Suprapubic skin (tissue), 4 donors: ENCODE results near the gene TNS3. TPM values are rescaled to one million over a fixed set of nuclear protein-coding genes. Genes with fewer than 3 reads are reported as not detected.

Source experiments
- DNase-seq, 2 donors: peaks; one replicate each; pipeline ENCODE4 v3.0.0-alpha.2; 2019; ENCODE audit warnings: low spot score in 2 of 2
- H3K27ac ChIP-seq: fragments of 200-600 bp; sonication (generic); one replicate; pipeline ENCODE4 v1.5.1; 2019
- H3K27me3 ChIP-seq: fragments of 200-600 bp; sonication (generic); one replicate; pipeline ENCODE4 v1.5.1; 2019
- H3K36me3 ChIP-seq: fragments of 200-600 bp; sonication (generic); one replicate; pipeline ENCODE4 v1.5.1; 2019
- H3K4me1 ChIP-seq: fragments of 200-600 bp; sonication (generic); one replicate; pipeline ENCODE4 v1.5.1; 2019
- H3K4me3 ChIP-seq: fragments of 200-600 bp; sonication (generic); one replicate; pipeline ENCODE4 v1.5.1; 2019; ENCODE audit warnings: mild to moderate bottlenecking
- H3K9me3 ChIP-seq: fragments of 200-600 bp; sonication (generic); one replicate; pipeline ENCODE4 v1.5.1; 2019
- EP300 ChIP-seq: sonication (generic); formaldehyde crosslinking; IDR thresholded peaks from one replicate; pipeline ENCODE4 v1.6.1; 2017; ENCODE audit warnings: antibody characterized with exemption
- POLR2A ChIP-seq, 2 donors: fragments of 450-650 bp; IDR thresholded peaks; one replicate each; pipeline ENCODE4 v1.6.1; 2017; ENCODE audit warnings: antibody characterized with exemption in 2 of 2, mild to moderate bottlenecking in 2 of 2, moderate library complexity in 2 of 2
- POLR2AphosphoS5 ChIP-seq, 3 donors: sonication (generic); formaldehyde crosslinking; IDR thresholded peaks; one replicate each; pipeline ENCODE4 v1.6.1; 2017; ENCODE audit warnings: antibody characterized with exemption in 3 of 3
- WGBS: methylation state at CpG from one replicate; pipeline ENCODE4 v1.1.5; 2018; 5-methylcytosine and 5-hydroxymethylcytosine counted together
- total RNA-seq, 4 donors: library from RNA; depleted of rRNA; stranded (reverse); fragments of >200 nt; gene quantifications; one replicate each; pipeline ENCODE4 v1.1.0, GENCODE V29; 2016
- TF ChIP-seq, protein P1 (sequence below), 2 donors: fragments of 200-600 bp in 1 of 2; fragments of 450-650 bp in 1 of 2; sonication (generic) in 1 of 2; IDR thresholded peaks; one replicate each; pipeline ENCODE4 v1.5.1; 2016 to 2019; ENCODE audit warnings: antibody characterized with exemption in 2 of 2, mild to moderate bottlenecking in 1 of 2, moderate library complexity in 1 of 2

The TNS3 gene
- total RNA-seq, 4 donors from 2014 or later = 14.3 to 53.0 (median 31.9) TPM

DNA sequence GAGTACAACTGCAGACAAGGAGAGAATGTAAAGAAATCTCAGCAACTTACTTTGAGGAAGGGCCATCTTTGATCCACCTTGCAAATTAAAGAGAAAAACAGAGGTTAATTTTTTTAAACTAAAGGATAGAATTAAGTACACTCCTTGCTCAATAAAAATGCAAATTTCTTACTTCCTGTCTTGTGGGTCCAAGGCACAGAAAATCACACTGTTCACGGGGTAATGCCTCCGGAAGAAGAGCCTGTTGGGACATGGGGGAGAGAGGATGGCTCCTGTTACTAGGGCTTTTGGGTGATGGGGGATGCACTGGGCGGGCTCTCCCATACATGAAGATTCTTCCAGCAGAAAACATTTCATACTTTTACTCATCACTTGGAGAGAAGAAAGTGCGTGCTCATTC lies 301.8 kb downstream of the TNS3 start:
- no peak for TF ChIP-seq EP300
- TF ChIP-seq, protein P1, sequence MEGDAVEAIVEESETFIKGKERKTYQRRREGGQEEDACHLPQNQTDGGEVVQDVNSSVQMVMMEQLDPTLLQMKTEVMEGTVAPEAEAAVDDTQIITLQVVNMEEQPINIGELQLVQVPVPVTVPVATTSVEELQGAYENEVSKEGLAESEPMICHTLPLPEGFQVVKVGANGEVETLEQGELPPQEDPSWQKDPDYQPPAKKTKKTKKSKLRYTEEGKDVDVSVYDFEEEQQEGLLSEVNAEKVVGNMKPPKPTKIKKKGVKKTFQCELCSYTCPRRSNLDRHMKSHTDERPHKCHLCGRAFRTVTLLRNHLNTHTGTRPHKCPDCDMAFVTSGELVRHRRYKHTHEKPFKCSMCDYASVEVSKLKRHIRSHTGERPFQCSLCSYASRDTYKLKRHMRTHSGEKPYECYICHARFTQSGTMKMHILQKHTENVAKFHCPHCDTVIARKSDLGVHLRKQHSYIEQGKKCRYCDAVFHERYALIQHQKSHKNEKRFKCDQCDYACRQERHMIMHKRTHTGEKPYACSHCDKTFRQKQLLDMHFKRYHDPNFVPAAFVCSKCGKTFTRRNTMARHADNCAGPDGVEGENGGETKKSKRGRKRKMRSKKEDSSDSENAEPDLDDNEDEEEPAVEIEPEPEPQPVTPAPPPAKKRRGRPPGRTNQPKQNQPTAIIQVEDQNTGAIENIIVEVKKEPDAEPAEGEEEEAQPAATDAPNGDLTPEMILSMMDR (IDR thresholded peaks at IDR 0.05) = no peak
- TF ChIP-seq POLR2AphosphoS5 (IDR thresholded peaks at IDR 0.05) = no peak
- TF ChIP-seq POLR2A (IDR thresholded peaks at IDR 0.05) = no peak
- no peaks in the 10 kb centered on the region for H3K4me1 ChIP-seq
- no peaks in the 10 kb centered on the region for H3K9me3 ChIP-seq
- WGBS = 92% methylated on average over 4 of the region's 4 CpGs
- DNase-seq = peak in 1 of 2 donors; percentile 11
- no peaks in the 10 kb centered on the region for H3K27me3 ChIP-seq
- H3K27ac ChIP-seq = no peak overlapping the region
- peaks cover 44% of the 10 kb centered on the region for H3K36me3 ChIP-seq
- no peak overlapping the region for H3K4me3 ChIP-seq

DNA sequence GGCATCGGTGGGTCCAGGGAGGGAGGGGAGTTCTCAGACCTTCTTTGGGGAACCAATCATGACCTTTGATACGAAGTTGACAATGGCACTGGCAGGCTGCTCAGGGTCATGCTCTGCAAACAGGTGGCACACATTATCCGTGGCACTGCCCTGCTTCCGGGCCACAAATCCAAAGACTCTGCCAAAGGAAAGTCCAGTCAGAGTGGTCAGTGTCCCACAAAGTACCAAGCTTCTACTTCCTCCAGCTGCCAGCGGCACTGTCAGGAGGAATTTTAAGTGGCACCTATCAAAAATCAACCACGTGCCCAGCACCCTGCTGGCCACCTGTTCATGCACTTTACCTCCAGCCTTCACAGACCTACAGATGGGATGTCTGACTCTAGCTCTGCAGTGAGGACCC lies 303.9 kb downstream of the TNS3 start:
- Histone ChIP-seq H3K27ac (no peak overlapping the region), H3K36me3 (peaks cover 38% of the 10 kb centered on the region), H3K4me3 (no peak overlapping the region), H3K9me3 (no peaks in the 10 kb centered on the region), H3K4me1 (no peaks in the 10 kb centered on the region), H3K27me3 (no peaks in the 10 kb centered on the region)
- DNase-seq = no peak
- WGBS = 98% methylated on average over 5 of the region's 6 CpGs
- TF ChIP-seq EP300 (no peak), POLR2A (IDR thresholded peaks at IDR 0.05) (no peak), POLR2AphosphoS5 (IDR thresholded peaks at IDR 0.05) (no peak)
- TF ChIP-seq, protein P1 (IDR thresholded peaks at IDR 0.05) = no peak

DNA sequence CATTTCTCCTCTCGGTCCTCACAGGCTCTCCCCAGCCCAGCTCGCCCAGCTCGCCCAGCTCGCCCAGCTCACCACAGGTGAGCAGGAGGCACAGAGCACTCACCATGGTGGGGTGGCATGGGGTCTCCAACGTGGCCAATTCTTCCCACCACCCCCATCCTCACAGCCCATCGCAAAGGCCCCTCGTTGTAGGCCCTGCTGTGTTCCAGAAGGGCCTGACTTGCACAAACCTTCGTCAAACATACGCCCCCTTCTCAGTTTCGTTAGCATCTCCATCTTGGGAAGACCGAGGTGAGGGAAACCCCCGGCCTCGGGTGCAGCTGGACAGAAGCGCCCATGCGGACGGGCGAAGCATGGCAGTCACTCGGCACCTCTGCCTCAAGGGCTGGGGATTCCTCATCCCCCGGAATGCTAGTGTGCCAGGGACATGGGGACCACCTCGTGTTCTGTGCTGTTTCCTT lies 304.6 kb downstream of the TNS3 start:
- no peak overlapping the region for H3K4me3 ChIP-seq
- no peak overlapping the region for H3K27ac ChIP-seq
- H3K36me3 ChIP-seq = peaks cover 33% of the 10 kb centered on the region
- H3K27me3 ChIP-seq = no peaks in the 10 kb centered on the region
- no peak for DNase-seq
- no peaks in the 10 kb centered on the region for H3K9me3 ChIP-seq
- TF ChIP-seq POLR2A (IDR thresholded peaks at IDR 0.05) (no peak), EP300 (no peak), POLR2AphosphoS5 (IDR thresholded peaks at IDR 0.05) (no peak)
- TF ChIP-seq, protein P1 (IDR thresholded peaks at IDR 0.05) = no peak
- 90% methylated on average over 20 of the region's 20 CpGs for WGBS
- no peaks in the 10 kb centered on the region for H3K4me1 ChIP-seq

GRCh38 chr7:47273974-47274766 lies 307.7 kb downstream of the TNS3 start:
- no peaks in the 10 kb centered on the region for H3K4me1 ChIP-seq
- H3K36me3 ChIP-seq = peaks cover 20% of the 10 kb centered on the region
- DNase-seq = no peak
- H3K4me3 ChIP-seq = no peak overlapping the region
- no peaks in the 10 kb centered on the region for H3K9me3 ChIP-seq
- WGBS = 98% methylated on average over 5 of the region's 6 CpGs
- TF ChIP-seq POLR2AphosphoS5 (IDR thresholded peaks at IDR 0.05) (no peak), EP300 (no peak), POLR2A (IDR thresholded peaks at IDR 0.05) (no peak)
- TF ChIP-seq, protein P1 (IDR thresholded peaks at IDR 0.05) = no peak
- H3K27ac ChIP-seq = no peak overlapping the region
- no peaks in the 10 kb centered on the region for H3K27me3 ChIP-seq

DNA sequence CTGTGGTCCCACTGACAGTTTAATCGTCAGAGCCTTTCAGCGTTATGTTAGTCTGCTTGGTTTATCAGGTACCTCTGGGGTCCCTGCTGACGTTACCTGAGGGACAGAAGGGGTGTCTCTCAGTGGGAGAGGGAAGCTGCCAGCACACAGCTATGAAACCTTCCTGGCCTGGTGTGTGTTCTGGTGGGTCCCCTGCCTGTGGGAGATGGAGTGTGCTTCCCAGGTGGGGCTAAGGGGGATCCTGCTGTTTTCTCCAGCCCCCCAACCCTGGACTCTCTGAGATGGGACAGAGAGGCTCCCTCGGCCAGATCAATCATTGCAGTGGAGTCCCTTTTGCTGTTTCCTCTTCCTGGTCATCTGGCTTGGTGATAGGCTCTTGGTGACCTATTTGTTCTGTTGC lies 308.8 kb downstream of the TNS3 start:
- Histone ChIP-seq H3K9me3 (no peaks in the 10 kb centered on the region), H3K36me3 (peaks cover 15% of the 10 kb centered on the region), H3K27me3 (no peaks in the 10 kb centered on the region), H3K4me1 (no peaks in the 10 kb centered on the region), H3K4me3 (no peak overlapping the region), H3K27ac (no peak overlapping the region)
- WGBS = 93% methylated on average over 3 of the region's 4 CpGs
- TF ChIP-seq POLR2A (IDR thresholded peaks at IDR 0.05) (no peak), POLR2AphosphoS5 (IDR thresholded peaks at IDR 0.05) (no peak), EP300 (no peak)
- TF ChIP-seq, protein P1 (IDR thresholded peaks at IDR 0.05) = no peak
- no peak for DNase-seq
